K562 (cell line): ENCODE data around the gene NAP1L1.

Experiments used
- NR2C2 ChIP-seq, 2 experiments: fragments of 200-800 bp in 1 of 2; sonication (Bioruptor generic) in 1 of 2; sonication (generic) in 1 of 2; formaldehyde crosslinking in 1 of 2; IDR thresholded peaks; 2 replicates each; pipeline versions ENCODE4 v1.6.1 to v1.8.0; 2016 to 2022; ENCODE audit warnings: mild to moderate bottlenecking in 1 of 2, missing compliant biosample characterization in 1 of 2, missing genetic modification characterization in 1 of 2, missing genetic modification reagents in 1 of 2
- TCF3 ChIP-seq: sonication (generic); formaldehyde crosslinking; IDR thresholded peaks from 2 replicates; pipeline ENCODE4 v1.4.0; 2020; ENCODE audit warnings: mild to moderate bottlenecking, missing genetic modification reagents

GRCh38 chr12:76033081-76034011 lies 51.1 kb downstream of the NAP1L1 start:
- TF ChIP-seq TCF3 (CRISPR knock-in tag) (peak; percentile 68), NR2C2 (CRISPR knock-in tag; IDR thresholded peaks at IDR 0.05) (no peak), NR2C2 (tag; IDR thresholded peaks at IDR 0.05) (no peak)
